Dedifferentiated amniotic fluid mesenchymal stem cell (primary cell): Measurements from ENCODE around the gene HOXC13.

Experiments
- DNase-seq: peaks from one replicate; pipeline ENCODE4 v3.0.0-alpha.2; 2016; ENCODE audit errors: extremely low spot score

HOXC13 gene

GRCh38 chr12:53938326-53939140, at the start of gene HOXC13:
HOXC13 (plus strand) TSS chr12:53938831; CDS start chr12:53938907, 76 bp downstream.
- no peak for DNase-seq

- no peak for DNase-seq
These were observed 48.5 kb upstream of the HOXC13 start for GRCh38 chr12:53890081-53890480.

GRCh38 chr12:53892762-53893395, 45.8 kb upstream of the HOXC13 start:
- DNase-seq: no peak

- DNase-seq: no peak
These were observed 39.4 kb upstream of the HOXC13 start for GRCh38 chr12:53899230-53899629.

GRCh38 chr12:53907103-53907502, 31.5 kb upstream of the HOXC13 start:
- DNase-seq: no peak

GRCh38 chr12:53916788-53917655, 21.6 kb upstream of the HOXC13 start:
- no peak for DNase-seq

GRCh38 chr12:53924521-53925405, 13.9 kb upstream of the HOXC13 start:
- DNase-seq: no peak

- DNase-seq: no peak
These were observed 11.2 kb upstream of the HOXC13 start for GRCh38 chr12:53927220-53928029.

GRCh38 chr12:53928054-53928835, 10.4 kb upstream of the HOXC13 start:
- DNase-seq: no peak

- no peak for DNase-seq
These were observed 9.1 kb upstream of the HOXC13 start for GRCh38 chr12:53929527-53929926.

- DNase-seq: no peak
These were observed 7.9 kb upstream of the HOXC13 start for GRCh38 chr12:53930591-53931255.

- no peak for DNase-seq
These were observed 6.6 kb upstream of the HOXC13 start for GRCh38 chr12:53931844-53932581.

- no peak for DNase-seq
These were observed 5.7 kb upstream of the HOXC13 start for GRCh38 chr12:53932915-53933314.

GRCh38 chr12:53935383-53936341, 3.0 kb upstream of the HOXC13 start:
- no peak for DNase-seq

- DNase-seq: no peak
These were observed 1.5 kb upstream of the HOXC13 start for GRCh38 chr12:53937099-53937498.

- no peak for DNase-seq
These were observed 870 bp upstream of the HOXC13 start for GRCh38 chr12:53937596-53938325.
